HEK293 (cell line): ENCODE measurements around the gene GPR132.
A peak's percentile ranks its signal among the peaks of the same experiment; 100 is the strongest.

ENCODE experiments used
- HOXD13 ChIP-seq: sonication (generic); formaldehyde crosslinking; IDR thresholded peaks from 2 replicates; pipeline ENCODE4 v1.8.0; 2022; ENCODE audit warnings: missing genetic modification reagents, borderline replicate concordance
- KLF9 ChIP-seq: fragments of 450-650 bp; formaldehyde crosslinking; IDR thresholded peaks from 2 replicates; pipeline ENCODE4 v1.5.1; 2016; ENCODE audit warnings: missing biosample characterization, missing genetic modification characterization, low read depth
- PBX3 ChIP-seq: sonication (generic); formaldehyde crosslinking; IDR thresholded peaks from 2 replicates; pipeline ENCODE4 v1.8.1; 2022; ENCODE audit warnings: mild to moderate bottlenecking, moderate library complexity, missing genetic modification reagents
- TRIM28 ChIP-seq: IDR thresholded peaks from 2 replicates; pipeline ENCODE4 v1.6.1; 2011; ENCODE audit warnings: low read length, control low read depth, borderline replicate concordance
- ZFP69B ChIP-seq: fragments of 450-650 bp; formaldehyde crosslinking; IDR thresholded peaks from 2 replicates; pipeline ENCODE4 v1.5.1; 2016; ENCODE audit warnings: missing biosample characterization, missing genetic modification characterization
- ZIC2 ChIP-seq: fragments of 450-650 bp; formaldehyde crosslinking; IDR thresholded peaks from 2 replicates; pipeline ENCODE4 v1.5.1; 2016; ENCODE audit warnings: missing biosample characterization, missing genetic modification characterization
- ZNF112 ChIP-seq: fragments of 450-650 bp; formaldehyde crosslinking; IDR thresholded peaks from 2 replicates; pipeline ENCODE4 v1.5.0; 2017; ENCODE audit warnings: missing biosample characterization, missing genetic modification characterization
- ZNF16 ChIP-seq: fragments of 450-650 bp; formaldehyde crosslinking; IDR thresholded peaks from 2 replicates; pipeline ENCODE4 v1.5.1; 2016; ENCODE audit warnings: low read depth, missing biosample characterization, missing genetic modification characterization
- ZNF184 ChIP-seq: fragments of 450-650 bp; IDR thresholded peaks from 2 replicates; pipeline ENCODE4 v1.5.1; 2018; ENCODE audit warnings: missing biosample characterization, mild to moderate bottlenecking, missing genetic modification characterization
- ZNF211 ChIP-seq: fragments of 450-650 bp; formaldehyde crosslinking; IDR thresholded peaks from 2 replicates; pipeline ENCODE4 v1.5.1; 2016; ENCODE audit warnings: low read depth, missing biosample characterization, missing genetic modification characterization
- ZNF239 ChIP-seq: fragments of 450-650 bp; formaldehyde crosslinking; IDR thresholded peaks from 2 replicates; pipeline ENCODE4 v1.5.1; 2016; ENCODE audit warnings: missing biosample characterization, missing genetic modification characterization
- ZNF266 ChIP-seq: fragments of 450-650 bp; formaldehyde crosslinking; IDR thresholded peaks from 2 replicates; pipeline ENCODE4 v1.5.1; 2016; ENCODE audit warnings: missing biosample characterization, missing genetic modification characterization, low read depth
- ZNF391 ChIP-seq: fragments of 450-650 bp; formaldehyde crosslinking; IDR thresholded peaks from 2 replicates; pipeline ENCODE4 v1.5.1; 2016; ENCODE audit warnings: low read depth, missing biosample characterization, missing genetic modification characterization, borderline replicate concordance
- ZNF426 ChIP-seq: fragments of 450-650 bp; formaldehyde crosslinking; IDR thresholded peaks from 2 replicates; pipeline ENCODE4 v1.5.1; 2017; ENCODE audit warnings: missing biosample characterization, missing genetic modification characterization, mild to moderate bottlenecking, inconsistent platforms, moderate library complexity
- ZNF433 ChIP-seq: fragments of 450-650 bp; formaldehyde crosslinking; IDR thresholded peaks from 2 replicates; pipeline ENCODE4 v1.5.1; 2016; ENCODE audit warnings: missing biosample characterization, missing genetic modification characterization, low read depth
- ZNF548 ChIP-seq: fragments of 450-650 bp; formaldehyde crosslinking; IDR thresholded peaks from 2 replicates; pipeline ENCODE4 v1.5.1; 2016; ENCODE audit warnings: missing biosample characterization, missing genetic modification characterization
- ZNF561 ChIP-seq: fragments of 450-650 bp; IDR thresholded peaks from 2 replicates; pipeline ENCODE4 v1.5.1; 2018; ENCODE audit warnings: missing biosample characterization, missing genetic modification characterization, borderline replicate concordance
- ZNF580 ChIP-seq: fragments of 450-650 bp; formaldehyde crosslinking; IDR thresholded peaks from 2 replicates; pipeline ENCODE4 v1.5.1; 2016; ENCODE audit warnings: missing biosample characterization, missing genetic modification characterization
- ZNF621 ChIP-seq: fragments of 450-650 bp; formaldehyde crosslinking; IDR thresholded peaks from 2 replicates; pipeline ENCODE4 v1.5.1; 2017; ENCODE audit warnings: missing biosample characterization, missing genetic modification characterization
- ZNF654 ChIP-seq: fragments of 450-650 bp; formaldehyde crosslinking; IDR thresholded peaks from 2 replicates; pipeline ENCODE4 v1.5.1; 2016; ENCODE audit warnings: low read depth, missing biosample characterization, missing genetic modification characterization
- ZNF660 ChIP-seq: fragments of 450-650 bp; IDR thresholded peaks from 2 replicates; pipeline ENCODE4 v1.5.1; 2018; ENCODE audit warnings: missing biosample characterization, mild to moderate bottlenecking, missing genetic modification characterization
- ZNF701 ChIP-seq: fragments of 450-650 bp; formaldehyde crosslinking; IDR thresholded peaks from 2 replicates; pipeline ENCODE4 v1.5.1; 2016; ENCODE audit warnings: missing biosample characterization, missing genetic modification characterization
- ZNF76 ChIP-seq: fragments of 450-650 bp; formaldehyde crosslinking; IDR thresholded peaks from 2 replicates; pipeline ENCODE4; 2016; ENCODE audit warnings: low read depth, missing biosample characterization, missing genetic modification characterization, borderline replicate concordance
- ZNF792 ChIP-seq: fragments of 450-650 bp; formaldehyde crosslinking; IDR thresholded peaks from 2 replicates; pipeline ENCODE4 v1.5.1; 2016; ENCODE audit warnings: missing biosample characterization, missing genetic modification characterization
- ZXDB ChIP-seq: fragments of 450-650 bp; formaldehyde crosslinking; IDR thresholded peaks from 2 replicates; pipeline ENCODE4 v1.5.1; 2016; ENCODE audit warnings: missing biosample characterization, missing genetic modification characterization
- TF ChIP-seq, protein P1 (sequence below): fragments of 450-650 bp; formaldehyde crosslinking; conservative IDR thresholded peaks from 2 replicates; pipeline ENCODE4 v1.5.1; 2016; ENCODE audit warnings: low read depth, missing biosample characterization, missing genetic modification characterization
- TF ChIP-seq, protein P2 (sequence below): fragments of 450-650 bp; formaldehyde crosslinking; IDR thresholded peaks from 2 replicates; pipeline ENCODE4 v1.5.0; 2017; ENCODE audit warnings: missing biosample characterization, missing genetic modification characterization, borderline replicate concordance
- TF ChIP-seq, protein P3 (sequence below): IDR thresholded peaks from 2 replicates; pipeline ENCODE4 v1.6.1; 2011; ENCODE audit warnings: mild to moderate bottlenecking, low read depth, low read length, borderline replicate concordance
- TF ChIP-seq, protein P4 (sequence below): fragments of 450-650 bp; IDR thresholded peaks from 2 replicates; pipeline ENCODE4 v1.5.1; 2018; ENCODE audit warnings: missing biosample characterization, mild to moderate bottlenecking, missing genetic modification characterization

GPR132 gene

GRCh38 chr14:105045710-105046326, 19.4 kb downstream of the GPR132 start (continued):
- TF ChIP-seq ZIC2 (tag by site-specific recombination) (no peak), ZNF211 (tag by site-specific recombination) (no peak), ZNF112 (tag by site-specific recombination) (no peak), ZNF184 (tag by site-specific recombination) (no peak), ZNF701 (tag by site-specific recombination) (no peak), ZNF266 (tag by site-specific recombination) (no peak), ZNF239 (tag by site-specific recombination) (no peak), ZNF76 (tag by site-specific recombination) (no peak), ZFP69B (tag by site-specific recombination) (peak; percentile 75; the same call in 1 of the 2 replicates), TRIM28 (no peak), PBX3 (CRISPR knock-in tag) (peak; percentile 54; the same call in 1 of the 2 replicates), ZNF580 (tag by site-specific recombination) (no peak), ZNF561 (tag by site-specific recombination) (peak; percentile 87; the same call in 1 of the 2 replicates), ZXDB (no peak), ZNF426 (tag by site-specific recombination) (no peak), ZNF654 (peak; percentile 92), ZNF660 (tag by site-specific recombination) (peak; percentile 97), ZNF792 (tag by site-specific recombination) (no peak), ZNF16 (no peak), KLF9 (no peak), ZNF548 (tag by site-specific recombination) (no peak), ZNF391 (peak; percentile 79; the same call in 1 of the 2 replicates), HOXD13 (CRISPR knock-in tag) (no peak), ZNF433 (tag by site-specific recombination) (no peak), ZNF621 (tag by site-specific recombination) (no peak)
- TF ChIP-seq, protein P1, sequence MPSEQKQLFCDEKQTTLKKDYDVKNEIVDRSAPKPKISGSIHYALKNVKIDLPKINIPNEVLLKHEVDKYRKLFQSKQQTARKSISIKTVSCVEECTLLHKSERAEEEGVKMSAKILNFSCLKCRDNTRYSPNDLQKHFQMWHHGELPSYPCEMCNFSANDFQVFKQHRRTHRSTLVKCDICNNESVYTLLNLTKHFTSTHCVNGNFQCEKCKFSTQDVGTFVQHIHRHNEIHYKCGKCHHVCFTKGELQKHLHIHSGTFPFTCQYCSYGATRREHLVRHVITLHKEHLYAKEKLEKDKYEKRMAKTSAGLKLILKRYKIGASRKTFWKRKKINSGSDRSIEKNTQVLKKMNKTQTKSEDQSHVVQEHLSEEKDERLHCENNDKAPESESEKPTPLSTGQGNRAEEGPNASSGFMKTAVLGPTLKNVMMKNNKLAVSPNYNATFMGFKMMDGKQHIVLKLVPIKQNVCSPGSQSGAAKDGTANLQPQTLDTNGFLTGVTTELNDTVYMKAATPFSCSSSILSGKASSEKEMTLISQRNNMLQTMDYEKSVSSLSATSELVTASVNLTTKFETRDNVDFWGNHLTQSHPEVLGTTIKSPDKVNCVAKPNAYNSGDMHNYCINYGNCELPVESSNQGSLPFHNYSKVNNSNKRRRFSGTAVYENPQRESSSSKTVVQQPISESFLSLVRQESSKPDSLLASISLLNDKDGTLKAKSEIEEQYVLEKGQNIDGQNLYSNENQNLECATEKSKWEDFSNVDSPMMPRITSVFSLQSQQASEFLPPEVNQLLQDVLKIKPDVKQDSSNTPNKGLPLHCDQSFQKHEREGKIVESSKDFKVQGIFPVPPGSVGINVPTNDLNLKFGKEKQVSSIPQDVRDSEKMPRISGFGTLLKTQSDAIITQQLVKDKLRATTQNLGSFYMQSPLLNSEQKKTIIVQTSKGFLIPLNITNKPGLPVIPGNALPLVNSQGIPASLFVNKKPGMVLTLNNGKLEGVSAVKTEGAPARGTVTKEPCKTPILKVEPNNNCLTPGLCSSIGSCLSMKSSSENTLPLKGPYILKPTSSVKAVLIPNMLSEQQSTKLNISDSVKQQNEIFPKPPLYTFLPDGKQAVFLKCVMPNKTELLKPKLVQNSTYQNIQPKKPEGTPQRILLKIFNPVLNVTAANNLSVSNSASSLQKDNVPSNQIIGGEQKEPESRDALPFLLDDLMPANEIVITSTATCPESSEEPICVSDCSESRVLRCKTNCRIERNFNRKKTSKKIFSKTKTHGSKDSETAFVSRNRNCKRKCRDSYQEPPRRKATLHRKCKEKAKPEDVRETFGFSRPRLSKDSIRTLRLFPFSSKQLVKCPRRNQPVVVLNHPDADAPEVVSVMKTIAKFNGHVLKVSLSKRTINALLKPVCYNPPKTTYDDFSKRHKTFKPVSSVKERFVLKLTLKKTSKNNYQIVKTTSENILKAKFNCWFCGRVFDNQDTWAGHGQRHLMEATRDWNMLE (tag by site-specific recombination): no peak
- TF ChIP-seq, protein P2, sequence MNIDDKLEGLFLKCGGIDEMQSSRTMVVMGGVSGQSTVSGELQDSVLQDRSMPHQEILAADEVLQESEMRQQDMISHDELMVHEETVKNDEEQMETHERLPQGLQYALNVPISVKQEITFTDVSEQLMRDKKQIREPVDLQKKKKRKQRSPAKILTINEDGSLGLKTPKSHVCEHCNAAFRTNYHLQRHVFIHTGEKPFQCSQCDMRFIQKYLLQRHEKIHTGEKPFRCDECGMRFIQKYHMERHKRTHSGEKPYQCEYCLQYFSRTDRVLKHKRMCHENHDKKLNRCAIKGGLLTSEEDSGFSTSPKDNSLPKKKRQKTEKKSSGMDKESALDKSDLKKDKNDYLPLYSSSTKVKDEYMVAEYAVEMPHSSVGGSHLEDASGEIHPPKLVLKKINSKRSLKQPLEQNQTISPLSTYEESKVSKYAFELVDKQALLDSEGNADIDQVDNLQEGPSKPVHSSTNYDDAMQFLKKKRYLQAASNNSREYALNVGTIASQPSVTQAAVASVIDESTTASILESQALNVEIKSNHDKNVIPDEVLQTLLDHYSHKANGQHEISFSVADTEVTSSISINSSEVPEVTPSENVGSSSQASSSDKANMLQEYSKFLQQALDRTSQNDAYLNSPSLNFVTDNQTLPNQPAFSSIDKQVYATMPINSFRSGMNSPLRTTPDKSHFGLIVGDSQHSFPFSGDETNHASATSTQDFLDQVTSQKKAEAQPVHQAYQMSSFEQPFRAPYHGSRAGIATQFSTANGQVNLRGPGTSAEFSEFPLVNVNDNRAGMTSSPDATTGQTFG (tag by site-specific recombination): no peak
- TF ChIP-seq, protein P3, sequence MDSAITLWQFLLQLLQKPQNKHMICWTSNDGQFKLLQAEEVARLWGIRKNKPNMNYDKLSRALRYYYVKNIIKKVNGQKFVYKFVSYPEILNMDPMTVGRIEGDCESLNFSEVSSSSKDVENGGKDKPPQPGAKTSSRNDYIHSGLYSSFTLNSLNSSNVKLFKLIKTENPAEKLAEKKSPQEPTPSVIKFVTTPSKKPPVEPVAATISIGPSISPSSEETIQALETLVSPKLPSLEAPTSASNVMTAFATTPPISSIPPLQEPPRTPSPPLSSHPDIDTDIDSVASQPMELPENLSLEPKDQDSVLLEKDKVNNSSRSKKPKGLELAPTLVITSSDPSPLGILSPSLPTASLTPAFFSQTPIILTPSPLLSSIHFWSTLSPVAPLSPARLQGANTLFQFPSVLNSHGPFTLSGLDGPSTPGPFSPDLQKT: no peak
- TF ChIP-seq, protein P4, sequence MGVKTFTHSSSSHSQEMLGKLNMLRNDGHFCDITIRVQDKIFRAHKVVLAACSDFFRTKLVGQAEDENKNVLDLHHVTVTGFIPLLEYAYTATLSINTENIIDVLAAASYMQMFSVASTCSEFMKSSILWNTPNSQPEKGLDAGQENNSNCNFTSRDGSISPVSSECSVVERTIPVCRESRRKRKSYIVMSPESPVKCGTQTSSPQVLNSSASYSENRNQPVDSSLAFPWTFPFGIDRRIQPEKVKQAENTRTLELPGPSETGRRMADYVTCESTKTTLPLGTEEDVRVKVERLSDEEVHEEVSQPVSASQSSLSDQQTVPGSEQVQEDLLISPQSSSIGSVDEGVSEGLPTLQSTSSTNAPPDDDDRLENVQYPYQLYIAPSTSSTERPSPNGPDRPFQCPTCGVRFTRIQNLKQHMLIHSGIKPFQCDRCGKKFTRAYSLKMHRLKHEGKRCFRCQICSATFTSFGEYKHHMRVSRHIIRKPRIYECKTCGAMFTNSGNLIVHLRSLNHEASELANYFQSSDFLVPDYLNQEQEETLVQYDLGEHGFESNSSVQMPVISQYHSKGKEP: peak; percentile 63
